Thoracic aorta (tissue), 2 donors: ENCODE results near the gene GPR153. TPM values are rescaled to one million over a fixed set of nuclear protein-coding genes. Genes with fewer than 3 reads are reported as not detected.

Source experiments
- ATAC-seq: fragments of 150-250 bp; one replicate; pipeline ENCODE4 v1.8.0; 2017; ENCODE audit warnings: low read depth; ENCODE audit not compliant: insufficient number of reproducible peaks, low FRiP score
- DNase-seq: peaks from one replicate; pipeline ENCODE4 v3.0.0-alpha.2; 2020; ENCODE audit warnings: low spot score
- H3K27ac ChIP-seq, 2 donors: fragments of 200-600 bp; sonication (generic); 1 replicate in 1 of 2; 2 replicates in 1 of 2; pipeline ENCODE4 v1.5.1; 2016; ENCODE audit warnings: mild to moderate bottlenecking in 2 of 2, moderate library complexity in 2 of 2
- H3K27me3 ChIP-seq: fragments of 200-600 bp; sonication (generic); replicated peaks from 2 replicates; pipeline ENCODE4 v1.6.0; 2016; ENCODE audit warnings: mild to moderate bottlenecking; ENCODE audit not compliant: insufficient read depth
- H3K36me3 ChIP-seq: fragments of 200-600 bp; sonication (generic); one replicate; pipeline ENCODE4 v1.5.1; 2016
- H3K4me1 ChIP-seq, 2 donors: fragments of 200-600 bp; sonication (generic); 1 replicate in 1 of 2; 2 replicates in 1 of 2; pipeline versions ENCODE4 v1.5.1 to v1.6.0; 2016; ENCODE audit warnings: low read depth in 2 of 2, mild to moderate bottlenecking in 1 of 2; ENCODE audit not compliant: control insufficient read depth in 1 of 2
- H3K4me3 ChIP-seq: fragments of 200-600 bp; sonication (generic); 2 replicates; pipeline ENCODE4 v1.5.1; 2016; ENCODE audit warnings: mild to moderate bottlenecking
- H3K9me3 ChIP-seq: fragments of 200-600 bp; sonication (generic); 2 replicates; pipeline ENCODE4 v1.5.1; 2016
- CTCF ChIP-seq: fragments of 200-600 bp; sonication (generic); IDR thresholded peaks from one replicate; pipeline ENCODE4 v1.5.1; 2019; ENCODE audit warnings: antibody characterized with exemption
- total RNA-seq, 2 donors: library from RNA; depleted of rRNA; stranded (reverse); fragments of >200 nt; gene quantifications; one replicate each; pipeline versions ENCODE4 v1.1.0 to v1.2.3, GENCODE V29; 2016

The GPR153 gene
- total RNA-seq, 2 donors from 2014 or later, result 4.6 to 4.7 TPM

- H3K9me3 ChIP-seq, result no peaks in the 10 kb centered on the region
- DNase-seq (no peak), ATAC-seq (no peak)
- no peak for TF ChIP-seq CTCF
- H3K4me1 ChIP-seq, result no peaks in the 10 kb centered on the region
- no peaks in the 10 kb centered on the region for H3K27me3 ChIP-seq
- H3K27ac ChIP-seq, result no peak overlapping the region
- H3K4me3 ChIP-seq, result no peak overlapping the region
- H3K36me3 ChIP-seq, result peaks cover 6% of the 10 kb centered on the region
These were observed 42.3 kb downstream of the GPR153 start for GRCh38 chr1:6218375-6219164.

GRCh38 chr1:6212193-6212959 is 48.5 kb downstream of the GPR153 start:
- H3K27me3 ChIP-seq, result no peaks in the 10 kb centered on the region
- DNase-seq (no peak), ATAC-seq (no peak)
- H3K36me3 ChIP-seq, result no peaks in the 10 kb centered on the region
- H3K4me1 ChIP-seq, result no peaks in the 10 kb centered on the region
- H3K27ac ChIP-seq, result no peak overlapping the region
- H3K4me3 ChIP-seq, result no peak overlapping the region
- TF ChIP-seq CTCF, result no peak
- no peaks in the 10 kb centered on the region for H3K9me3 ChIP-seq

- ATAC-seq (no peak), DNase-seq (no peak)
- no peak for TF ChIP-seq CTCF
- H3K9me3 ChIP-seq, result no peaks in the 10 kb centered on the region
- no peak overlapping the region for H3K4me3 ChIP-seq
- H3K27me3 ChIP-seq, result no peaks in the 10 kb centered on the region
- H3K4me1 ChIP-seq, result peaks cover 3 to 6% of the 10 kb centered on the region in 2 donors
- no peak overlapping the region for H3K27ac ChIP-seq
- H3K36me3 ChIP-seq, result no peaks in the 10 kb centered on the region
These were observed 49.2 kb downstream of the GPR153 start for GRCh38 chr1:6211731-6212130.

GRCh38 chr1:6210591-6211355 is 50.1 kb downstream of the GPR153 start:
- Histone ChIP-seq H3K27me3 (no peaks in the 10 kb centered on the region), H3K4me3 (no peak overlapping the region), H3K4me1 (peaks cover 8 to 11% of the 10 kb centered on the region in 2 donors), H3K9me3 (no peaks in the 10 kb centered on the region), H3K27ac (no peak overlapping the region), H3K36me3 (no peaks in the 10 kb centered on the region)
- TF ChIP-seq CTCF, result no peak
- ATAC-seq, result no peak
- DNase-seq, result no peak
